ENCODE results near the gene FRMD3.
A peak's percentile ranks its signal among the peaks of the same experiment; 100 is the strongest.

The FRMD3 gene

GRCh38 chr9:83382421-83382820, 155.8 kb downstream of the FRMD3 start:
- TF ChIP-seq CTCF (conservative IDR thresholded peaks at IDR 0.05; ENCODE audit: low read length) (peak; percentile 38), EZH2phosphoT487 (IDR thresholded peaks at IDR 0.05; ENCODE audit: borderline replicate concordance) (no peak)
- no peaks in the 10 kb centered on the region for H3F3A ChIP-seq (ENCODE audit: low read depth)
- no peaks in the 10 kb centered on the region for H3K9me3 ChIP-seq (ENCODE audit: insufficient read depth, low read depth, low read length)
- no peak overlapping the region for H3K4me3 ChIP-seq (ENCODE audit: low read length, poor library complexity, severe bottlenecking)
- H3K4me2 ChIP-seq (ENCODE audit: low read depth, low read length, poor library complexity, severe bottlenecking): no peak overlapping the region
- no peaks in the 10 kb centered on the region for H3K27me3 ChIP-seq (ENCODE audit: insufficient read depth, low read length, poor library complexity, severe bottlenecking)
- no peaks in the 10 kb centered on the region for H3K79me2 ChIP-seq (ENCODE audit: insufficient read depth, low read length)
- H3K4me1 ChIP-seq (ENCODE audit: insufficient read depth, low read length, poor library complexity, severe bottlenecking): no peaks in the 10 kb centered on the region
- no peaks in the 10 kb centered on the region for H4K20me1 ChIP-seq (ENCODE audit: insufficient read depth, low read length, poor library complexity, severe bottlenecking)
- H2AFZ ChIP-seq (ENCODE audit: low read length): no peak overlapping the region
- H3K36me3 ChIP-seq (ENCODE audit: insufficient read depth, low read length): no peaks in the 10 kb centered on the region
- H3K9me2 ChIP-seq (replicated peaks; ENCODE audit: low read depth, low read length): no peaks in the 10 kb centered on the region
- H3K9ac ChIP-seq (ENCODE audit: low read depth, low read length, poor library complexity, severe bottlenecking): no peak overlapping the region

- H3K9me2 ChIP-seq (replicated peaks; ENCODE audit: low read depth, low read length): no peaks in the 10 kb centered on the region
- H3K9ac ChIP-seq (ENCODE audit: low read depth, low read length, poor library complexity, severe bottlenecking): no peak overlapping the region
- no peaks in the 10 kb centered on the region for H3K36me3 ChIP-seq (ENCODE audit: insufficient read depth, low read length)
- no peaks in the 10 kb centered on the region for H4K20me1 ChIP-seq (ENCODE audit: insufficient read depth, low read length, poor library complexity, severe bottlenecking)
- no peaks in the 10 kb centered on the region for H3K27me3 ChIP-seq (ENCODE audit: insufficient read depth, low read length, poor library complexity, severe bottlenecking)
- TF ChIP-seq CTCF (conservative IDR thresholded peaks at IDR 0.05; ENCODE audit: low read length) (no peak), EZH2phosphoT487 (IDR thresholded peaks at IDR 0.05; ENCODE audit: borderline replicate concordance) (no peak)
- H2AFZ ChIP-seq (ENCODE audit: low read length): no peak overlapping the region
- no peaks in the 10 kb centered on the region for H3K9me3 ChIP-seq (ENCODE audit: insufficient read depth, low read depth, low read length)
- no peaks in the 10 kb centered on the region for H3K79me2 ChIP-seq (ENCODE audit: insufficient read depth, low read length)
- H3K4me2 ChIP-seq (ENCODE audit: low read depth, low read length, poor library complexity, severe bottlenecking): no peak overlapping the region
- no peaks in the 10 kb centered on the region for H3F3A ChIP-seq (ENCODE audit: low read depth)
- H3K4me3 ChIP-seq (ENCODE audit: low read length, poor library complexity, severe bottlenecking): no peak overlapping the region
- H3K4me1 ChIP-seq (ENCODE audit: insufficient read depth, low read length, poor library complexity, severe bottlenecking): no peaks in the 10 kb centered on the region
These were observed 159.2 kb downstream of the FRMD3 start for GRCh38 chr9:83379045-83379444.

- no peak overlapping the region for H2AFZ ChIP-seq (ENCODE audit: low read length)
- H4K20me1 ChIP-seq (ENCODE audit: insufficient read depth, low read length, poor library complexity, severe bottlenecking): no peaks in the 10 kb centered on the region
- H3K27me3 ChIP-seq (ENCODE audit: insufficient read depth, low read length, poor library complexity, severe bottlenecking): no peaks in the 10 kb centered on the region
- TF ChIP-seq EZH2phosphoT487 (IDR thresholded peaks at IDR 0.05; ENCODE audit: borderline replicate concordance) (no peak), CTCF (conservative IDR thresholded peaks at IDR 0.05; ENCODE audit: low read length) (no peak)
- H3K36me3 ChIP-seq (ENCODE audit: insufficient read depth, low read length): no peaks in the 10 kb centered on the region
- H3K9me2 ChIP-seq (replicated peaks; ENCODE audit: low read depth, low read length): no peaks in the 10 kb centered on the region
- H3F3A ChIP-seq (ENCODE audit: low read depth): no peaks in the 10 kb centered on the region
- no peak overlapping the region for H3K4me2 ChIP-seq (ENCODE audit: low read depth, low read length, poor library complexity, severe bottlenecking)
- no peaks in the 10 kb centered on the region for H3K9me3 ChIP-seq (ENCODE audit: insufficient read depth, low read depth, low read length)
- H3K4me3 ChIP-seq (ENCODE audit: low read length, poor library complexity, severe bottlenecking): no peak overlapping the region
- H3K4me1 ChIP-seq (ENCODE audit: insufficient read depth, low read length, poor library complexity, severe bottlenecking): no peaks in the 10 kb centered on the region
- H3K79me2 ChIP-seq (ENCODE audit: insufficient read depth, low read length): no peaks in the 10 kb centered on the region
- no peak overlapping the region for H3K9ac ChIP-seq (ENCODE audit: low read depth, low read length, poor library complexity, severe bottlenecking)
These were observed 165.2 kb downstream of the FRMD3 start for GRCh38 chr9:83372957-83373356.
